HG02885 (cell line): ENCODE data around the gene LMNA.
"Not testable (repeated sequence)": the region's sequence is repeated elsewhere in the genome, so short reads cannot be mapped to it uniquely, and the experiment has no call there.

ENCODE experiments used
- ATAC-seq: cut with Tn5 transposase; IDR thresholded peaks from one replicate; pipeline ENCODE4 v1.9.1; 2021; ENCODE audit warnings: mild to moderate bottlenecking; ENCODE audit not compliant: unreplicated experiment, poor library complexity

The LMNA gene

DNA sequence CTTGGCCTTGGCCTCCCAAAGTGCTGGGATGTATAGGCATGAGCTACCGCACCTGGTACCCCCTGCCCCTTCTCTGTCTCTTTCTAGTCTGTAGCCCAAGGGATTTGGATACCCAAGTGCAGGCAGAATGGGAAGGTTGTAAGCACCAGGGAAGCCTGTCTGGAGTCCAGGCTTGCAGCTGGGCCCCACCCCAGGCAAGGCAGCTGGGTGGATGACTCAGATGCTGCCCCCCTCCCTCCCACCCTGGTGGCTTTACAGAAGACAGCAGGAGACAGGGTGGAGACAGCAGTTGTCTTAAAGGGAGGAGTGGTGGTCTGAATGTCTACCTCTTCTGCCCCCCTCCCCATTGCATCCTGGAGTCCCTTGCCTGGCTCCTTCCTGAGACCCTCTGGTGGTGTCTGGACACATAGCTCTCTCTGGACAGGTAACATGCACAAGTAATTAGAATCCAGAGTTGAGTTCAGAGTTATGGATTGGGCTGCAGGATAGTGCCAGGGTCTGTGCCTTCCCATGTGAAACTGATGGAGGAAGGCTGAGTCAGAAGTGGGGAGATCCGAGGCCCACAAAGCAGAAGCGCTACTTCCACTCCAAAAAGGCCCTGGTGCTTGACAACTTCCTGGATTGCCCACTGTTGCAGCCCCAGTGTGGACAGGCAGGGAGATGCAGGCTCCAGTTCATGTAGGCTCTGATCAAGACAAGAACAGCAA lies 5.1 kb downstream of the LMNA start:
- ATAC-seq = no peak

DNA sequence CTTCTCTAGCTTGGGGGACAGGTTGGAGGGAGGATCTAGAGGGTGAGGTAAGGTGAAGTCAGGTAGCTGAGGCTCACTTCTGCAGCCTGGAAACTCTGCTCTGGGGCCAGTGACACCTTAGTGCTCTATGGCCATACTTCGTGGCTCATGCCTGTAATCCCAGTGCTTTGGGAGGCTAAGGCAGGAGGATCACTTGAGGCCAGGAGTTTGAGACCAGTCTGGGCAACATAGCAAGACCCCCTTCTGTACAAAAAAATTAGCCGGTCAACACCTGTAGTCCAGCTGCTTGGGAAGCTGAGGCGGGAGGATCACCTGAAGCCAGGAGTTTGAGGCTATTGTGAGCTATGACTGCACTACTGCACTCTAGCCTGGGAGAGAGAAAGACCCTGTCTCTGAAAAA lies 5.8 kb downstream of the LMNA start:
- ATAC-seq = no peak

DNA sequence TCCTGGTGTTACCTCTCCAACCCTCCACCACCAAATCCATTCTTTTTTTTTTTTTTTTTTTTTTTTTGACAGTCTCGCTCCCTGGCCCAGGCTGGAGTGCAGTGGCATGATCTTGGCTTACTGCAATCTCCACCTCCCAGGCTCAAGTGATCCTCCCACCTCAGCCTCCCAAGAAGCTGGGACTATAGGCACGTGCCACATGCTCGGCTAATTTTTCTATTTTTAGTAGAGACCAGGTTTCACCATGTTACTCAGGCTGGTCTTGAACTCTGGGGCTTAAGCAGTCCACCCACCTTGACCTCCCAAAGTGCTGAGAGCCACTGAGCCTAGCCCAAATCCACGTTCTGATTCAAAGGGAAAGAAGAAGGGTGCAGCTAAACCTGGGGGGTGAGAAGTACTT lies 6.5 kb downstream of the LMNA start:
- ATAC-seq = not testable (repeated sequence)

DNA sequence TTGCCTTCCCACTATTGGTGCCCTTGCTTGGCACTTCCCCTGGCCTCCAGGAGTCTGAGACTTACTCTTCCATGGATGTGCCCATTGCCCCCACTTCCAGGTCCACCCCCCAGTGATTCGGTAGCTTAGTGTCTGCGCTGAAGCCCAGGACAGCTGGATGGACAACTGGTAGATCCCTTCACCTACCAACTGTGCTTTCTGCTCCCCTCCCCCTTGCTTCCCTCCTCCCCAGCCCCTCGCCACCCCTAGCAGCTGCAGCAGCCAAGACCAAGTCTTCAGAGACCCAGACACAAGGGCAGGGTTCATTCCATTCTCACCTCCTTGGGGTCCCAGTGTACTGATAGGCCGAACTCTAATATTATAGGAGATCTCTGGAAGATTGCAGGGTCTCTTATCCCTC lies 6.9 kb downstream of the LMNA start:
- ATAC-seq = no peak

DNA sequence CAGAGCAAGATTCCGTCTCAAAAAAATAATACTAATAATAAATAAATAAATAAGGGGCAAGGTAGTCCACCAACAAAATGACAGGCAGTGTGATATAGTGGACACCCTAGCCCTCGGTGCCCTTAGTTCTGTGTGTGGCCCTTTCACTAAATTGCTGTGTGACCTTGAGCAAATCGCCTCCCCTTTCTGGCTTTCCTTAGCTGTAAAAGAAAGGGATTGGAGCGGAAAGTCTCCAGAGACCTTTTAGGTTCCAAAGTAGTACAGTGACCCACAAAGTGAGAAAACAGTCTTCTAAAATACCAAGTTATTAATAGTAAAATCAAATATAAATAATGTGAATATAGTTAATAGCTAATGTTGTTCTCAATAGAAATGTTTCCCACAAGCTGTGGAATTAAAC lies 7.6 kb downstream of the LMNA start:
- no peak for ATAC-seq

DNA sequence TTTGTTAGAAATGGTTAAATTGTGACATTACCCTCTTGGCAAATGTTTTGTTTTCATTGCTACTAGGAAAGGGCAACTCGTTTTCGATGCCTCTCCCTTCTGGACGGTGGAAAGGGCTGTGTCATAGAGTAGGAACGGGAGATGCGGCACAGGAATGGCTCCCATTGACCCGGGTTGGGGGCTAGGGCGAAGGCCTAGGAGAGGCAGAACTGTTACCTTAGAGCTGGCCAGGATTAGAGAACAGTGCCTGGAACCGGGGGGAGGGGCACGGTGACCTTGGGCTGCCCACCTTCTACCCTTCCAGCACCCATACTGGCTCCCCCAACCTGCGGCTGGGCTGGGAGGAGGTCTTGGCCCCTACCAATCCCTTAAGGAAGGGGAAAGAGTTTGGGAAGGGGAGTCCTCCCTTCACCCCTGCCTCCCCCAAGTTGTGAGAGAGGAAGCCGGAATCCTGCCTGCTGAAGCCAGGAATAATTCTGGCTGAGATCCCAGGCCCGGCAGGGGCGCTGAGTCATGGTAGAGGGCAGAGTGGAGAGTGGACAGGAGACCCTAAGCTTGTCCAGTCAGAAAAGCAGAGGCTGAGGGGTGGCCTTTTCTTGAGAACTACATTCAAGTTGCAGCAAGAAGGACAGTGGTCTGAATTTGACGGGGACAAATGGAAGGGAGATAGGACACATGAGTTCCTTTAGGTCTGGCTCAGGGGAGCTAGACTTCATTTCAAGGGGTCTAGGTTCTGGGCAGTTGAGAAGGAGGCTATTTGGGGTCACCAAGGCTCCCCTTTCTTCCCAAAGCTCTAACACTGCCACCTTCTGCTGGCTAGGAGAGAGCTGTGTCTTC lies 8.2 kb downstream of the LMNA start:
- no peak for ATAC-seq

DNA sequence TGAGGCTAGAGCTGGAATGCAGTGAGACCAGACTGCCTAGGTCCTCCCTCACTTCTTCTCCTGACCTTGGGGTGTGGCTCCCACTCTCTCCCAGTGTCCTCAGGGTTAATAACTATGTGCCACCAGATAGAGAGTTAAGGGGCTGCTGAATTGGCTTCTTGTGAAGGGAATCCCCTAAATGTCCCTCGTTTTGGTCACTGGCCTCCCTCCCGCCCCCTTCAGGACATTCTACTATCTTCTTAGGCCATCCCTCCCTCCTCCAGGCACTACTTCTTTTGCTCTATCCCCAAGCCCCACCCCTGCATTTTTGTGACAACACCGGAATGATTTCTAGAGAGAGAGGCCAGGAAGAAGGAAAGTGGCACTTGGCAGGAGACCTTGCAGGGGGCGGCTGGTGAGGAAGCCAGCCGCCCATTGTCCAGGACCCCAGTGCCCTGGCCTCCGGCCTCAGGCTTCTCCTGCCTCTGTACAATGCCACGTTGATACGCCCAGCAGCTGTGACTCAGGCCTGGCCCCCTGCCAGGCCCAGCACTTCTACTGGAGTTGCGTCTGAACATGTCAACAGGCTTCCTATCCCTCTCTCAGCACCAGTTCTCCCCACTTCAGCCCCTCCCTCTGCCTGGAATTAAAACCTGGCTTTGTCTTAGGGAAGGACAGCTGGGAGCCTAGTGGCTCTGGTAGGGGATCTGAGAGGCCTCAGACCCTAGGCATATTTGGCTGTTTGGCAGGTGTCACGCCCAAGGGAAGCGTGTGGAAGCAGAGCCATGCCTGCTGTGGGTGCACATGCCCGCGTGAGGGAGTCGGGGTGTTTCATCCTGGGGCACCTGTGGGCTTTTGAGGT lies 9.1 kb downstream of the LMNA start:
- no peak for ATAC-seq

DNA sequence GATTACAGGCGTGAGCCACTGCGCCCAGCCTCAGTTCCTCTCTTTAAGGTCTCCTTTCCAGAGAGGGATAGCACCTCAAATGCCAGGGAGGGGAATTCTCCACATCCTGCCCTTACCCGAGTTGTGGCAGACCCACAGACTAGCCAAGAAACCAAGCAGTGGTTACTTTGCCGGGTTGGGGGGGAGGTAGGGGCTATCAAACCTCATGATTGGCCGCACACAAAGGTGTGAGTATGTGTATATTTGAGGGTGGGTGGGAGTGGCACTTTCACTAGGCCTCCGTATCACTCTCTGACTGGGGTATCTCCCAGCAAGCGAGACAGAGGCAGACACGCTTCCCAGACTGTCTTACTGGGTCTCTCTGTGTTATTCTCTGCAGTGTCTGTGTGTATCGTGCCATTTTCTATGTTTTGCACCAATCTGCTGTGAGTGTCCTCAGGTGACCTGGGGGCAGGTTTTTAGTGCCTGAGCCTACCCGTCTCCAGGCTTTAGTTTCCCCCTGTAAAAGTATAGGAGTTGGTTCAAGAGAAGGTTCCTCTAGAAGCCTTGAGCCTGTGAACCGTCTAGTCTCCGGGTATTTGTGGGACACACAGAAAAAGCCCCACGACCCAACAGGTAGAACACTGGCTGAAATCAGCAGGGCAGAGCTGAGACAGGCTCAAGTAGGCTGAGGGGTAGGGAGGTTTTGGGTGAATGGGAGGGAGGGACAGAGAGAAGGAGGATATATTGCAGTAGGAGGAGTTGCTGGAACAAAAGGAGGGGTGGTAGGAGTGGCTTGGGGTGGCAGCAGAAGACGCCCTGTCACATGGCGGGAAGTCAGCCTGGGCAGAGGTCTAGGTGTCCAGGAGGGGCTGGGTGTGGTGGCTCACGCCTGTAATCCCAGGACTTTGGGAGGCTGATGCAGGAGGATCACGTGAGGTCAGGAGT lies 10.3 kb downstream of the LMNA start:
- ATAC-seq = no peak

DNA sequence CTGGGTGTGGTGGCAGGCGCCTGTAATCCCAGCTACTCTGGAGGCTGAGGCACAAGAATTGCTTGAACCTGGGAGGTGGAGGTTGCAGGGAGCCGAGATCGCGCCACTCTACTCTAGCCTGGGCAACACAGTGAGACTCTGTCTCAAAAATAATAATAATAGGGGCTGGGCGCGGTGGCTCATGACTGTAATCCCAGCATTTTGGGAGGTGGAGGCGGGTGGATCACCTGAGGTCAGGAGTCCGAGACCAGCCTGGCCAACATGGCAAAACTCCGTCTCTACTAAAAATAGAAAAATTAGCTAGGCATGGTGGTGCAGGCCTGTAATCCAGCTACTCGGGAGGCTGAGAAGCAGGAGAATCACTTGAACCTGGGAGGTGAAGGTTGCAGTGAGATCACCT lies 11.0 kb downstream of the LMNA start:
- ATAC-seq = not testable (repeated sequence)

DNA sequence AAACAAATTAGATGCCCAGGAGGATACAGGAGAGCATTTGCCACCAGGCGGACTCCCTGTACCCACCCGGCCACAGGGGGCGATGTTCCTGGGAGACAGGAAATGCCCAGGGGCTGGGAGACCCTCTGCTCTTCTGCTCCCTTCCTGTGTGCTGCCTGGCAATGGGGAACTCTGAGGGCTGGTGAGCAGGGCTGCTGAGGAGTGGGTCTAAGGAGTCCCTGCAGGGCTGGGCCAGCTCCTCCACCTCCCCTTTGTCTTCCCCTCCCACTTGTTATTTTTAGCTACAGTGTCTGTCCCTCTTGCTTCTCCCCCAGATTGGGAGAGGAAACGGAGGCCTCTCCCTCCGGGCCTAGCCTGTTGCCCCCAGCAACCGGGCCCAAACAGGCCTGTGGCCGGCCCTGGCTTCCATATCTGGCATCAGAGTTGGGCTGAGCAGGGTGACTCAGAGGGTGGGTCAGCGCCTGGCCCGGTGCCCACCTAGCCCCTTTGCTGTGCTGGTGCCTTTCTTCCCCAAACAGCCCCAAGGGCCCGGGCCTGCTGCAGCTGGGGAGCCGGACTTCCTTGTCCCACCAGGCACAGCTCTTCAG lies 11.6 kb downstream of the LMNA start:
- ATAC-seq = no peak

DNA sequence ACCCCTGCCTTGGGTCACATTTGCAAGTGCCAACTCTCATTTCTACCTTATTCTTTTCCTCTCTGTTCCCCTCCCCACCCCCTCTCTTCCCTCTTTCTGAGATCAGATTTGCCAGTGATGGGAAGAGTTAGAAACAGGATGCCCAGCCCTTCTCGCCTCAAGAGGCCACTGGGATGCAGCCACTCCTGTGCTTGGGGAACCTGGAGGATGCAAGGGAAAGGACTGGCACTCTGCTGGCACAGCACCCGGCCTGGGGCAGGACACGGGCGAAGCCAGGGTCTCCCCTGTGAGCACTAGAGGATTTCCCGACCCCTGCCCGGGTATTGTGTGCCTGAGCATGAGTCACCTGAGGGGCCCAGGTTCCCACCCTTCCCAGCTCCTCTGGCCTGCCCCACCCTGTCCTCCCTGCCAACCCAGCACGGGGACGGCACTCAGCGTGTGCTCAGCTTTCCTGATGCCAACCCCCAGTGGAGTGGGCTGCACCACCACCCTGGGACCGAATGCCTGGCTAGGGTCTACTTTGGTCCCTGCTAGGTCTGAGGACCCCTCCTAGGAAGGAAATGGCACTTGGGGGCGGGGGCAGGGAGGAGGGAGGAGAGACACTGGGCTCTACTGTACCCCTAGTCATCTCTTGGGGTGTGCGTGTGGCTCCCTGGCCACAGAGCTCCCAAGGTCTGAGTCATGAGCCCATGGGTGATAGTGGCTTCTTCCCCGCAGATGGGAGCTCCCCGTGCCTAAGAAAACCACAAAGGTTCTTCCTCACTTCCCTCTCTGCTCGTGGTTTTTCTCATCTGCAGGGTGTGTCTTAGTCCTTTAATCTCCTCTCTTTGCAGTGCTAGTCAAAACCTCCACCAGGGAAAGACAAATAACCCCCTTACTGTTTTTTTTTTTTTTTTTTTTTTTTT lies 12.4 kb downstream of the LMNA start:
- peak; percentile 61 for ATAC-seq

DNA sequence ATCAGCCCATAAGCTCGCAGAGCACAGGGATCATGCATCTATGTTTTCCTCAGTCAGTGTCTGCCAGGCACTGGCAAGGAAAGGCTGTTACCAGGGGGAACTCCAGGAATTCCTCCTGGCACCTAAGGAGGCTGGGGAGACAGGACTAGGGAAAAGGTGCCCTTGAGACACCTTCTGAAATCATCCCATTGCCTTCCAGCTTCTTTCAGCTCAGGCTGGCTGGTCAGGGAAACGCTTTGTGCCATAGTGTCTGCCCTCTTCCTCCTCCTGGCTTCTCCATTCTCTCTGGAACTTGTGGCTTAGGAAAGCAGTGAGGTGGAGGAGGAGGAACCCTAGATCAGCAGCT lies 13.8 kb downstream of the LMNA start:
- ATAC-seq = no peak

DNA sequence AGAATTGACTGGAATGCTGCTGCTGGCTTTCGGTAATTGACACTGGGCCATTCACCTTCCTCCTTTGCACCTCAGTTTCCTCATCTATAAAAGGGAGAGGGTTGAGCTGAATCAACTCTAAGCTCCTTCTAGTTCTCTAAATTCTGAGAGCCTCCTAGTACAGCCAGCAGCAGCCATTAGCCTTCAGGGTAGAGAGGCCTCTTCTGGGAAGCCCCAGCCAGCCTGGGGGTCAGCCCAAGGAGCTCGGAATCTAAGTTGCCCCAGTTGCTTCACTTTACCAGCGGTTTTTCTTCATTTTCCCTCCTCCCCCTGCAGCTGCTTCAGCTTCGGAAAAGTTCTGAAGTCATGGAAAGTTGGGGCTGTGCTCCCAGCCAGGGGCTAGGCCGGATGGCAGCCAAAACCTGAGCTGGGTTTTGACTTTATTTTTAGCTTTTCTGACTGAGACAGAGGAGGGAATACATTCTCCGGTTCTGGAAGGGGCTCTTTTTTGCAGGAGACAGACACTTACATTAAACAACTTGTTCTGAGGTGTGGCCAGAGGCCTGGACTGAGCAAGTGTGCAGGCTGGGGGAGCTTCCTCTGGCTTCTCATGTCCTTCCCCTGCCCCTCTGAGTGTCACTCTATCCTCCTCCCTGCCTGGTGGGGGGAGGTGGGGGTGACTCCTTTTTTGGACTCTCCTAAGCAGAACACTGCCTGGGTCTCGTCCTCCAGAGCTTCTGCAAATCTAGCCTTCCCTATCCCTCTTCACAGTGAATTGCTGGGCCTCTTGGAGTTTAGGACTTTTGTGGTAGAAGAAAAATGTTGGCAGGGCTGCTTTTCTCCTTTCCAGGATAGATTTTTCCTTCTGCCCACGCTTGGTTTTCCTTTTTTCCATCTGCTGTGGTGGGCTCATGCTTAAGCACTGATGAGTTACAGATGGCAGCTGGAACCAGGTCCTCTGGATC lies 14.4 kb downstream of the LMNA start:
- no peak for ATAC-seq

DNA sequence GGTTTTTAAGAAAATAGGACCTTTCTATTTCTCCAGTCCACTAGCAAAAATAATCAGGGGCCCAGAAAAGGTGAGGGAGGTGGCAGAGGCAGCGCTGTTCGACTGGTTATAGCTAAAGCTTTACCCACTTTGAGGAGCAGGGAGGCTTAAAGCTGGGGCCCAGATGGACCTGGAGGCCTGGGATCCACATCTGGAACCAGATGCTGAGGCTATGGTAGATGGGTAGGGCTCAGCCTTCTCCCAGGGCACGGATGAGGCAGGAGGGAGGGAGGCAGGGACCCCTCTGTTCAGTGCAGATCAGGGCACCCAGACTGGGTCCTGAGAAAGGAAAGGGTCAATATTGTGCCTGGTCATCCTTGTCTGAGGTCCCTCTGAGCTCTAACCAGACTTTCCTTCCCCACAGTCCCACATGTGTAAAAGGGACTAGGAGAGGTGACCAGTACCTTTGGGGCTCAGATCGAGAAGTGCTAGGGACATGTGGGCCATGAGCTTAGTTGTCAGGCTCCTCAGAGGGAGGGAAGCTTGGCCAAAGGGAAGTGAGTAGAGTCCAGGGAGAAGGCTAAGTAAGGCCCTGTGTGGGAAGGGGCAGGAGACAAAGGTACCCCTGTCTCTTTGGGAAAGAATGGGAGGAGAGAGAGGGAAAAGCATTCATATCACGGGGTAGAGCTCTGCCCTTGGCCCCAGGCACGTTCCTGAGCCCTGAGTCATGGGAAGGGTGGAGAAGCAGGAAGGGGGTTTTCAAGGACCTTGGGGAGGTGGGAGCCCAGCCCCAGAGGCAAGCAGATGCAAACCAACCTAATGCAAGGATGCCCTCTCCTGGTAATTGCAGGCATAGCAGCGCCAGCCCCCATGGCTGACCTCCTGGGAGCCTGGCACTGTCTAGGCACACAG lies 15.4 kb downstream of the LMNA start:
- ATAC-seq = no peak

DNA sequence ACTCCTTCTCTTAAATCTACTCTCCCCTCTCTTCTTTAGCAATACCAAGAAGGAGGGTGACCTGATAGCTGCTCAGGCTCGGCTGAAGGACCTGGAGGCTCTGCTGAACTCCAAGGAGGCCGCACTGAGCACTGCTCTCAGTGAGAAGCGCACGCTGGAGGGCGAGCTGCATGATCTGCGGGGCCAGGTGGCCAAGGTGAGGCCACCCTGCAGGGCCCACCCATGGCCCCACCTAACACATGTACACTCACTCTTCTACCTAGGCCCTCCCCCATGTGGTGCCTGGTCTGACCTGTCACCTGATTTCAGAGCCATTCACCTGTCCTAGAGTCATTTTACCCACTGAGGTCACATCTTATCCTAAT lies 16.0 kb downstream of the LMNA start:
- no peak for ATAC-seq

DNA sequence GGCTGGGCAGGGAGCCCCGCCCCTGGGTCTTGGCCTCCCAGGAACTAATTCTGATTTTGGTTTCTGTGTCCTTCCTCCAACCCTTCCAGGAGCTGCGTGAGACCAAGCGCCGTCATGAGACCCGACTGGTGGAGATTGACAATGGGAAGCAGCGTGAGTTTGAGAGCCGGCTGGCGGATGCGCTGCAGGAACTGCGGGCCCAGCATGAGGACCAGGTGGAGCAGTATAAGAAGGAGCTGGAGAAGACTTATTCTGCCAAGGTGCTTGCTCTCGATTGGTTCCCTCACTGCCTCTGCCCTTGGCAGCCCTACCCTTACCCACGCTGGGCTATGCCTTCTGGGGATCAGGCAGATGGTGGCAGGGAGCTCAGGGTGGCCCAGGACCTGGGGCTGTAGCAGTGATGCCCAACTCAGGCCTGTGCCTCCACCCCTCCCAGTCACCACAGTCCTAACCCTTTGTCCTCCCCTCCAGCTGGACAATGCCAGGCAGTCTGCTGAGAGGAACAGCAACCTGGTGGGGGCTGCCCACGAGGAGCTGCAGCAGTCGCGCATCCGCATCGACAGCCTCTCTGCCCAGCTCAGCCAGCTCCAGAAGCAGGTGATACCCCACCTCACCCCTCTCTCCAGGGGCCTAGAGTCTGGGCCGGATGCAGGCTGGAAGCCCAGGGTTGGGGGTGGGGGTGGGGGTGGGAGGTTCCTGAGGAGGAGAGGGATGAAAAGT lies 20.4 kb downstream of the LMNA start:
- no peak for ATAC-seq
